NB4 (cell line): ENCODE results near the gene CLSTN2.

Experiments used
- MYC ChIP-seq: IDR thresholded peaks from 2 replicates; pipeline ENCODE4 v1.6.1; 2011; ENCODE audit warnings: low read depth, low read length
- POLR2A ChIP-seq: IDR thresholded peaks from 2 replicates; pipeline ENCODE4 v1.6.1; 2011; ENCODE audit warnings: mild to moderate bottlenecking; ENCODE audit not compliant: insufficient read length; ENCODE audit errors: extremely low read depth
- TF ChIP-seq, protein P1 (sequence below): IDR thresholded peaks from one replicate; pipeline ENCODE4 v1.5.1; 2012; ENCODE audit warnings: low read depth, low read length

DNA sequence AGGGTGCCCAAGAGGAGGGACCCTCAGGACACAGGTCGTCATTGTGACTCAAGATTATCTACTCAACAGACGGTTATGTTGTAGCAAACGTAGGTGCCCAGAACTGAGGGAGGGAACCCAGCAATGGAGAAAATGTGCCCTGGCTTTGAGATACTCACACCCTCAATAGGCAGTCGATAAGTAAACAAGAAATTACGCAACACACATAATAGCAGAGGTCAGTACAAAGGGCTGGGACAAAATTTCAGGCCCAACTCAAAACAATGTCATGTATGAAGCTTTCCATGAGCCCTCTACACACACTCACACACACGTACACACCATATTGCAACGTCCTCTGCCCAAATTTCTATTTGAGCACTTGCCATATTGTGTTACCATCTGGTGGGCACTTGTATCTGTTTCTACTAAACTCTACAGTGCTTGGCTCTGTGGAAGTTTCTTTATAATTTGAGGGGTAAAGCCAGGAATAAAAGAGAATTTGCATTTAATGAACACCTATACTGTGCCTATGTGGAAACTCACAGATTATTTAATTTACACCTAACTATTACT lies 628.3 kb downstream of the CLSTN2 start:
- TF ChIP-seq, protein P1, sequence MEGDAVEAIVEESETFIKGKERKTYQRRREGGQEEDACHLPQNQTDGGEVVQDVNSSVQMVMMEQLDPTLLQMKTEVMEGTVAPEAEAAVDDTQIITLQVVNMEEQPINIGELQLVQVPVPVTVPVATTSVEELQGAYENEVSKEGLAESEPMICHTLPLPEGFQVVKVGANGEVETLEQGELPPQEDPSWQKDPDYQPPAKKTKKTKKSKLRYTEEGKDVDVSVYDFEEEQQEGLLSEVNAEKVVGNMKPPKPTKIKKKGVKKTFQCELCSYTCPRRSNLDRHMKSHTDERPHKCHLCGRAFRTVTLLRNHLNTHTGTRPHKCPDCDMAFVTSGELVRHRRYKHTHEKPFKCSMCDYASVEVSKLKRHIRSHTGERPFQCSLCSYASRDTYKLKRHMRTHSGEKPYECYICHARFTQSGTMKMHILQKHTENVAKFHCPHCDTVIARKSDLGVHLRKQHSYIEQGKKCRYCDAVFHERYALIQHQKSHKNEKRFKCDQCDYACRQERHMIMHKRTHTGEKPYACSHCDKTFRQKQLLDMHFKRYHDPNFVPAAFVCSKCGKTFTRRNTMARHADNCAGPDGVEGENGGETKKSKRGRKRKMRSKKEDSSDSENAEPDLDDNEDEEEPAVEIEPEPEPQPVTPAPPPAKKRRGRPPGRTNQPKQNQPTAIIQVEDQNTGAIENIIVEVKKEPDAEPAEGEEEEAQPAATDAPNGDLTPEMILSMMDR, result no peak
- no peak for TF ChIP-seq POLR2A
- no peak for TF ChIP-seq MYC
